ENCODE data around the gene GLI3.

GLI3 gene

GRCh38 chr7:42128703-42129102 lies 108.3 kb downstream of the GLI3 start:
- peak; percentile 33 for DNase-seq (ENCODE audit: low read depth)

GRCh38 chr7:42127232-42127622 lies 109.8 kb downstream of the GLI3 start:
- no peak overlapping the region for H3K4me3 ChIP-seq (ENCODE audit: low read depth, low read length)
- DNase-seq (ENCODE audit: low read depth), result no peak
- TF ChIP-seq CTCF (conservative IDR thresholded peaks at IDR 0.05; ENCODE audit: low read depth, low read length), result no peak

More at GRCh38 chr7:42128703-42129102, 108.3 kb downstream of the GLI3 start:
- TF ChIP-seq CTCF (conservative IDR thresholded peaks at IDR 0.05; ENCODE audit: low read depth, low read length), result peak; percentile 35
- H3K4me3 ChIP-seq (ENCODE audit: low read depth, low read length), result no peak overlapping the region

- no peak overlapping the region for H3K4me3 ChIP-seq (ENCODE audit: low read depth, low read length)
- TF ChIP-seq CTCF (conservative IDR thresholded peaks at IDR 0.05; ENCODE audit: low read depth, low read length), result no peak
- DNase-seq (ENCODE audit: low read depth), result no peak
Observed at GRCh38 chr7:42126475-42127231, 110.4 kb downstream of the GLI3 start.

GRCh38 chr7:42125321-42125720 lies 111.7 kb downstream of the GLI3 start:
- no peak for DNase-seq (ENCODE audit: low read depth)
- no peak overlapping the region for H3K4me3 ChIP-seq (ENCODE audit: low read depth, low read length)
- TF ChIP-seq CTCF (conservative IDR thresholded peaks at IDR 0.05; ENCODE audit: low read depth, low read length), result no peak

GRCh38 chr7:42123716-42124115 lies 113.3 kb downstream of the GLI3 start:
- H3K4me3 ChIP-seq (ENCODE audit: low read depth, low read length), result no peak overlapping the region
- DNase-seq (ENCODE audit: low read depth), result no peak
- no peak for TF ChIP-seq CTCF (conservative IDR thresholded peaks at IDR 0.05; ENCODE audit: low read depth, low read length)

GRCh38 chr7:42120191-42120590 lies 116.8 kb downstream of the GLI3 start:
- TF ChIP-seq CTCF (conservative IDR thresholded peaks at IDR 0.05; ENCODE audit: low read depth, low read length), result no peak
- DNase-seq (ENCODE audit: low read depth), result no peak
- H3K4me3 ChIP-seq (ENCODE audit: low read depth, low read length), result no peak overlapping the region

GRCh38 chr7:42117201-42117600 lies 119.8 kb downstream of the GLI3 start:
- DNase-seq (ENCODE audit: low read depth), result no peak
- no peak overlapping the region for H3K4me3 ChIP-seq (ENCODE audit: low read depth, low read length)
- no peak for TF ChIP-seq CTCF (conservative IDR thresholded peaks at IDR 0.05; ENCODE audit: low read depth, low read length)

Data from choroid plexus epithelial cell (primary cell).